K562 (cell line): Measurements from ENCODE around the gene MCM9. TPM values are rescaled to one million over a fixed set of nuclear protein-coding genes. Genes with fewer than 3 reads are reported as not detected.

Source experiments
- DIDO1 ChIP-seq: fragments of 450-650 bp; IDR thresholded peaks from 2 replicates; pipeline ENCODE4 v1.6.1; 2016; ENCODE audit warnings: low read depth, missing biosample characterization, missing genetic modification characterization
- DPF2 ChIP-seq: fragments of 450-650 bp; IDR thresholded peaks from 2 replicates; pipeline ENCODE4 v1.6.1; 2016
- EGR1 ChIP-seq: fragments of 450-650 bp; conservative IDR thresholded peaks from 2 replicates; pipeline ENCODE4 v1.6.1; 2017; ENCODE audit warnings: mild to moderate bottlenecking
- FOXA1 ChIP-seq: fragments of 450-650 bp; IDR thresholded peaks from 2 replicates; pipeline ENCODE4 v1.6.1; 2016; ENCODE audit warnings: mild to moderate bottlenecking, borderline replicate concordance
- KLF6 ChIP-seq: fragments of 250-450 bp; sonication (Bioruptor Pico); IDR thresholded peaks from 2 replicates; pipeline ENCODE4 v1.4.0; 2020; ENCODE audit warnings: mild to moderate bottlenecking, moderate library complexity, borderline replicate concordance
- LARP7 ChIP-seq: fragments of 450-650 bp; IDR thresholded peaks from 2 replicates; pipeline ENCODE4 v1.6.1; 2016
- MAFK ChIP-seq: IDR thresholded peaks from 2 replicates; pipeline ENCODE4 v1.6.1; 2011; ENCODE audit warnings: low read length, improper control_type of control experiment
- NONO ChIP-seq, 2 experiments: fragments of 200-400 bp in 1 of 2; fragments of 450-650 bp in 1 of 2; formaldehyde crosslinking in 1 of 2; IDR thresholded peaks; 2 replicates each; pipeline ENCODE4 v1.6.1; 2017; ENCODE audit warnings: low read depth in 2 of 2, mild to moderate bottlenecking in 2 of 2, moderate library complexity in 2 of 2, low read length in 1 of 2
- OTX1 ChIP-seq: fragments of 450-650 bp; formaldehyde crosslinking; IDR thresholded peaks from 2 replicates; pipeline ENCODE4 v1.4.0; 2022; ENCODE audit warnings: mild to moderate bottlenecking
- RB1 ChIP-seq: fragments of 450-650 bp; IDR thresholded peaks from 2 replicates; pipeline ENCODE4 v1.6.1; 2017; ENCODE audit warnings: low read depth, mild to moderate bottlenecking
- XRCC5 ChIP-seq: fragments of 200-400 bp; formaldehyde crosslinking; IDR thresholded peaks from 2 replicates; pipeline ENCODE4 v1.6.1; 2017; ENCODE audit warnings: low read depth, mild to moderate bottlenecking, low read length
- ZNF174 ChIP-seq: fragments of 250-450 bp; sonication (Bioruptor Pico); IDR thresholded peaks from 2 replicates; pipeline ENCODE4 v1.4.0; 2020; ENCODE audit warnings: mild to moderate bottlenecking
- ZNF3 ChIP-seq: fragments of 250-450 bp; sonication (Bioruptor Pico); IDR thresholded peaks from 2 replicates; pipeline ENCODE4 v1.5.0; 2021; ENCODE audit warnings: mild to moderate bottlenecking, moderate library complexity
- ZNF316 ChIP-seq: fragments of 450-650 bp; IDR thresholded peaks from 2 replicates; pipeline ENCODE4 v1.6.1; 2016
- ZNF780A ChIP-seq: fragments of 250-450 bp; sonication (Bioruptor Pico); IDR thresholded peaks from 2 replicates; pipeline ENCODE4 v1.5.0; 2021; ENCODE audit warnings: mild to moderate bottlenecking
- polyA plus RNA-seq, 8 experiments: library from polyadenylated mRNA; depleted of rRNA in 4 of 8; stranded (reverse) in 5 of 8; unstranded in 3 of 8; fragments of >200 nt; fragmentation: Nextera tagmentation in 2 of 8; fragmentation: Illumina TruSeq in 1 of 8; extraction: Ambion mirVana in 2 of 8; extraction: Trizol in 1 of 8; gene quantifications; 2 replicates each; pipeline versions ENCODE4 v1.2.1 to v1.2.3, GENCODE V29; 2011 to 2014; ENCODE audit warnings: inconsistent platforms in 1 of 8, missing spikeins in 1 of 8
- total RNA-seq, 7 experiments: library from RNA; depleted of rRNA in 6 of 7; stranded (reverse); fragments of >200 nt in 6 of 7; fragmentation: Illumina TruSeq in 2 of 7; extraction: Trizol in 2 of 7; gene quantifications; 2 replicates each; pipeline versions ENCODE4 v1.2.1 to v1.2.3, GENCODE V29; 2011 to 2021; ENCODE audit warnings: low replicate concordance in 1 of 7
- TF ChIP-seq, protein P1 (sequence below): sonication (generic); formaldehyde crosslinking; IDR thresholded peaks from 2 replicates; pipeline ENCODE4 v1.8.0; 2022; ENCODE audit warnings: missing genetic modification reagents, mild to moderate bottlenecking, moderate library complexity, borderline replicate concordance
- TF ChIP-seq, protein P2 (sequence below): fragments of 250-450 bp; sonication (Bioruptor Pico); IDR thresholded peaks from 2 replicates; pipeline ENCODE4 v1.4.0; 2020; ENCODE audit warnings: mild to moderate bottlenecking, moderate library complexity
- TF ChIP-seq, protein P3 (sequence below), 3 experiments: fragments of 200-800 bp in 1 of 3; fragments of 250-450 bp in 1 of 3; fragments of 450-650 bp in 1 of 3; sonication (Bioruptor Pico) in 1 of 3; sonication (Bioruptor generic) in 1 of 3; formaldehyde crosslinking in 1 of 3; IDR thresholded peaks; 2 replicates each; pipeline versions ENCODE4 v1.6.1 to v1.8.0; 2016 to 2022; ENCODE audit warnings: mild to moderate bottlenecking in 2 of 3, missing genetic modification characterization in 2 of 3, missing compliant biosample characterization in 1 of 3, moderate library complexity in 1 of 3
- TF ChIP-seq, protein P4 (sequence below): fragments of 200-800 bp; sonication (Bioruptor generic); IDR thresholded peaks from 2 replicates; pipeline ENCODE4 v1.6.1; 2017; ENCODE audit warnings: missing genetic modification characterization, missing compliant biosample characterization

Gene MCM9
- total and polyA plus RNA-seq, 9 of the 15 experiments (the other 6 are each of a cell fraction or from before 2014, with no cell fraction given), result 4.8 to 16.7 (median 11.6) TPM

DNA sequence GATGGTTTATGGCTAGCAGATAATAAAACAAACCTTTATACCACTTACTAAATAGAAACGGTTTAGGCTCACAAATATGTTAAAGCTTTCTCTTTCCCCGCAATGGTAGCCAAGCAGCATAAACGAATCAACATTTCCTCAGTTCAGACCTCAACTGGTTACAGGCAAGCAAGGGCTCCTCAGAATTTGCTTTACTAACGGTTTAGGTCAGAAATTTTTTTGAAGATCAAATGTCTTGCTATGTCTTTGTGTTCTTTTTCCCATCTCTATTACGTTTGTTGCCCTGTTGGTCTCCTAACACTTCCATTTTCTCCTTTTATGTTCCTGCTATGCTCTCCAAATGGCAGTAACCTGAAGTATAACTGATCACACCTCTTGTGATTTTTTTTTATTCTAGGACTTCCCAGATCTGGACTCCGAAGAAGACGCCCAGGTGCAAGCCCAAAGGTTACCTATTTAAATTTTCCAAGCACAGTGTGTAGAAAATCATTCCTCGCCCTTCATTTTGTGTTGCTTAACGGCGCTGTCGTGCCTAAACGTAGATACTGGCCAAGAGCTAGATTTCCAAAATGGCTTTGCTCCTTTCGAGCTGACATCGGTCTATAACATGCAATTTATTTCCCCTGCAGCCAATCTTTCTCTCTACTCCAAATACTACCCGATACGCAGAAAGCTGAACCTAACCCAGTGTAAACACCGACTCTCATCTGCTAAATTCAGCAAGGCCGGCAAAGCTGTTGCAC lies 41.7 kb downstream of the MCM9 start (continued):
- TF ChIP-seq KLF6 (CRISPR knock-in tag) (no peak), NONO (IDR thresholded peaks at IDR 0.05; ENCODE audit: low read depth in 2 of 2, low read length in 1 of 2) (no peak), ZNF780A (CRISPR knock-in tag) (no peak), FOXA1 (no peak), MAFK (peak; percentile 19; the same call in 1 of the 2 replicates), DIDO1 (tag) (peak; percentile 63; the same call in 1 of the 2 replicates), EGR1 (peak; percentile 80), OTX1 (CRISPR knock-in tag) (peak; percentile 71; the same call in 1 of the 2 replicates), ZNF3 (CRISPR knock-in tag) (no peak), ZNF174 (CRISPR knock-in tag) (no peak), DPF2 (peak; percentile 75; the same call in 1 of the 2 replicates), RB1 (no peak), ZNF316 (0 out of 2 replicates have a peak, but pooled peaks have one; percentile 8), XRCC5 (no peak), LARP7 (no peak; the same call in 1 of the 2 replicates)
- TF ChIP-seq, protein P1, sequence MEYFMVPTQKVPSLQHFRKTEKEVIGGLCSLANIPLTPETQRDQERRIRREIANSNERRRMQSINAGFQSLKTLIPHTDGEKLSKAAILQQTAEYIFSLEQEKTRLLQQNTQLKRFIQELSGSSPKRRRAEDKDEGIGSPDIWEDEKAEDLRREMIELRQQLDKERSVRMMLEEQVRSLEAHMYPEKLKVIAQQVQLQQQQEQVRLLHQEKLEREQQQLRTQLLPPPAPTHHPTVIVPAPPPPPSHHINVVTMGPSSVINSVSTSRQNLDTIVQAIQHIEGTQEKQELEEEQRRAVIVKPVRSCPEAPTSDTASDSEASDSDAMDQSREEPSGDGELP (CRISPR knock-in tag), result no peak
- TF ChIP-seq, protein P2, sequence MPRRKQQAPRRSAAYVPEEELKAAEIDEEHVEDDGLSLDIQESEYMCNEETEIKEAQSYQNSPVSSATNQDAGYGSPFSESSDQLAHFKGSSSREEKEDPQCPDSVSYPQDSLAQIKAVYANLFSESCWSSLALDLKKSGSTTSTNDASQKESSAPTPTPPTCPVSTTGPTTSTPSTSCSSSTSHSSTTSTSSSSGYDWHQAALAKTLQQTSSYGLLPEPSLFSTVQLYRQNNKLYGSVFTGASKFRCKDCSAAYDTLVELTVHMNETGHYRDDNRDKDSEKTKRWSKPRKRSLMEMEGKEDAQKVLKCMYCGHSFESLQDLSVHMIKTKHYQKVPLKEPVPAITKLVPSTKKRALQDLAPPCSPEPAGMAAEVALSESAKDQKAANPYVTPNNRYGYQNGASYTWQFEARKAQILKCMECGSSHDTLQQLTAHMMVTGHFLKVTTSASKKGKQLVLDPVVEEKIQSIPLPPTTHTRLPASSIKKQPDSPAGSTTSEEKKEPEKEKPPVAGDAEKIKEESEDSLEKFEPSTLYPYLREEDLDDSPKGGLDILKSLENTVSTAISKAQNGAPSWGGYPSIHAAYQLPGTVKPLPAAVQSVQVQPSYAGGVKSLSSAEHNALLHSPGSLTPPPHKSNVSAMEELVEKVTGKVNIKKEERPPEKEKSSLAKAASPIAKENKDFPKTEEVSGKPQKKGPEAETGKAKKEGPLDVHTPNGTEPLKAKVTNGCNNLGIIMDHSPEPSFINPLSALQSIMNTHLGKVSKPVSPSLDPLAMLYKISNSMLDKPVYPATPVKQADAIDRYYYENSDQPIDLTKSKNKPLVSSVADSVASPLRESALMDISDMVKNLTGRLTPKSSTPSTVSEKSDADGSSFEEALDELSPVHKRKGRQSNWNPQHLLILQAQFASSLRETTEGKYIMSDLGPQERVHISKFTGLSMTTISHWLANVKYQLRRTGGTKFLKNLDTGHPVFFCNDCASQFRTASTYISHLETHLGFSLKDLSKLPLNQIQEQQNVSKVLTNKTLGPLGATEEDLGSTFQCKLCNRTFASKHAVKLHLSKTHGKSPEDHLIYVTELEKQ (CRISPR knock-in tag), result no peak
- TF ChIP-seq, protein P3, sequence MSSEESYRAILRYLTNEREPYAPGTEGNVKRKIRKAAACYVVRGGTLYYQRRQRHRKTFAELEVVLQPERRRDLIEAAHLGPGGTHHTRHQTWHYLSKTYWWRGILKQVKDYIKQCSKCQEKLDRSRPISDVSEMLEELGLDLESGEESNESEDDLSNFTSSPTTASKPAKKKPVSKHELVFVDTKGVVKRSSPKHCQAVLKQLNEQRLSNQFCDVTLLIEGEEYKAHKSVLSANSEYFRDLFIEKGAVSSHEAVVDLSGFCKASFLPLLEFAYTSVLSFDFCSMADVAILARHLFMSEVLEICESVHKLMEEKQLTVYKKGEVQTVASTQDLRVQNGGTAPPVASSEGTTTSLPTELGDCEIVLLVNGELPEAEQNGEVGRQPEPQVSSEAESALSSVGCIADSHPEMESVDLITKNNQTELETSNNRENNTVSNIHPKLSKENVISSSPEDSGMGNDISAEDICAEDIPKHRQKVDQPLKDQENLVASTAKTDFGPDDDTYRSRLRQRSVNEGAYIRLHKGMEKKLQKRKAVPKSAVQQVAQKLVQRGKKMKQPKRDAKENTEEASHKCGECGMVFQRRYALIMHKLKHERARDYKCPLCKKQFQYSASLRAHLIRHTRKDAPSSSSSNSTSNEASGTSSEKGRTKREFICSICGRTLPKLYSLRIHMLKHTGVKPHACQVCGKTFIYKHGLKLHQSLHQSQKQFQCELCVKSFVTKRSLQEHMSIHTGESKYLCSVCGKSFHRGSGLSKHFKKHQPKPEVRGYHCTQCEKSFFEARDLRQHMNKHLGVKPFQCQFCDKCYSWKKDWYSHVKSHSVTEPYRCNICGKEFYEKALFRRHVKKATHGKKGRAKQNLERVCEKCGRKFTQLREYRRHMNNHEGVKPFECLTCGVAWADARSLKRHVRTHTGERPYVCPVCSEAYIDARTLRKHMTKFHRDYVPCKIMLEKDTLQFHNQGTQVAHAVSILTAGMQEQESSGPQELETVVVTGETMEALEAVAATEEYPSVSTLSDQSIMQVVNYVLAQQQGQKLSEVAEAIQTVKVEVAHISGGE (CRISPR knock-in tag; IDR thresholded peaks at IDR 0.05), result peak in 1 of 3 experiments; percentile 28; a peak in 1 of 6 replicates
- TF ChIP-seq, protein P4, sequence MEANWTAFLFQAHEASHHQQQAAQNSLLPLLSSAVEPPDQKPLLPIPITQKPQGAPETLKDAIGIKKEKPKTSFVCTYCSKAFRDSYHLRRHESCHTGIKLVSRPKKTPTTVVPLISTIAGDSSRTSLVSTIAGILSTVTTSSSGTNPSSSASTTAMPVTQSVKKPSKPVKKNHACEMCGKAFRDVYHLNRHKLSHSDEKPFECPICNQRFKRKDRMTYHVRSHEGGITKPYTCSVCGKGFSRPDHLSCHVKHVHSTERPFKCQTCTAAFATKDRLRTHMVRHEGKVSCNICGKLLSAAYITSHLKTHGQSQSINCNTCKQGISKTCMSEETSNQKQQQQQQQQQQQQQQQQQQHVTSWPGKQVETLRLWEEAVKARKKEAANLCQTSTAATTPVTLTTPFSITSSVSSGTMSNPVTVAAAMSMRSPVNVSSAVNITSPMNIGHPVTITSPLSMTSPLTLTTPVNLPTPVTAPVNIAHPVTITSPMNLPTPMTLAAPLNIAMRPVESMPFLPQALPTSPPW (CRISPR knock-in tag), result no peak; the same call in 1 of the 2 replicates
